H9 (cell line): Measurements from ENCODE around the gene LRIF1. TPM values are rescaled to one million over a fixed set of nuclear protein-coding genes. Genes with fewer than 3 reads are reported as not detected.

ENCODE experiments used
- DNase-seq: peaks from one replicate; pipeline ENCODE4 v3.0.0-alpha.2; 2017
- H2AFZ ChIP-seq: one replicate; pipeline ENCODE4 v1.6.1; 2013; ENCODE audit warnings: mild to moderate bottlenecking, low read length, control low read depth, moderate library complexity
- H2AK5ac ChIP-seq: 2 replicates; pipeline ENCODE4 v1.6.1; 2013; ENCODE audit warnings: low read length, control low read depth, mixed read lengths; ENCODE audit not compliant: insufficient read length
- H2BK120ac ChIP-seq: one replicate; pipeline ENCODE4 v1.6.1; 2013; ENCODE audit warnings: low read depth, mild to moderate bottlenecking, low read length, control low read depth, inconsistent platforms; ENCODE audit not compliant: poor library complexity, severe bottlenecking
- H2BK12ac ChIP-seq: 2 replicates; pipeline ENCODE4 v1.6.1; 2013; ENCODE audit warnings: low read length, control low read depth, mixed read lengths, low read depth; ENCODE audit not compliant: insufficient read length
- H2BK15ac ChIP-seq: 2 replicates; pipeline ENCODE4 v1.6.1; 2013; ENCODE audit warnings: low read depth, low read length, control low read depth
- H2BK20ac ChIP-seq: one replicate; pipeline ENCODE4 v1.6.1; 2013; ENCODE audit warnings: low read depth, mild to moderate bottlenecking, low read length, control low read depth, inconsistent platforms; ENCODE audit not compliant: poor library complexity, severe bottlenecking
- H2BK5ac ChIP-seq: 2 replicates; pipeline ENCODE4 v1.6.1; 2013; ENCODE audit warnings: low read length, control low read depth, mixed read lengths; ENCODE audit not compliant: insufficient read length
- H3K14ac ChIP-seq: 2 replicates; pipeline ENCODE4 v1.6.1; 2013; ENCODE audit warnings: low read length, control low read depth; ENCODE audit not compliant: insufficient read depth
- H3K18ac ChIP-seq: 2 replicates; pipeline ENCODE4 v1.6.1; 2013; ENCODE audit warnings: low read depth, mild to moderate bottlenecking, mixed read lengths, low read length, control low read depth; ENCODE audit not compliant: insufficient read length
- H3K23ac ChIP-seq: 2 replicates; pipeline ENCODE4 v1.6.1; 2013; ENCODE audit warnings: low read length, control low read depth, mixed read lengths, low read depth; ENCODE audit not compliant: insufficient read length
- H3K23me2 ChIP-seq: 2 replicates; pipeline ENCODE4 v1.6.1; 2013; ENCODE audit warnings: low read depth, mild to moderate bottlenecking, mixed read lengths, low read length, control low read depth; ENCODE audit not compliant: insufficient read length, poor library complexity, severe bottlenecking
- H3K27ac ChIP-seq: 2 replicates; pipeline ENCODE4 v1.5.1; 2013; ENCODE audit warnings: low read length, control low read depth, mixed read lengths, low read depth; ENCODE audit not compliant: insufficient read length
- H3K27me3 ChIP-seq: 2 replicates; pipeline ENCODE4 v1.6.1; 2013; ENCODE audit warnings: low read length, control low read depth, inconsistent platforms; ENCODE audit not compliant: insufficient read depth
- H3K4ac ChIP-seq: 2 replicates; pipeline ENCODE4 v1.6.1; 2013; ENCODE audit warnings: low read depth, mild to moderate bottlenecking, control low read depth, inconsistent platforms, low read length, moderate library complexity
- H3K4me1 ChIP-seq: 2 replicates; pipeline ENCODE4 v1.6.1; 2013; ENCODE audit warnings: low read length, control low read depth, inconsistent platforms; ENCODE audit not compliant: insufficient read depth
- H3K4me2 ChIP-seq: 2 replicates; pipeline ENCODE4 v1.6.1; 2013; ENCODE audit warnings: low read length, control low read depth, mixed read lengths; ENCODE audit not compliant: insufficient read length, insufficient read depth
- H3K56ac ChIP-seq: 2 replicates; pipeline ENCODE4 v1.6.1; 2013; ENCODE audit warnings: low read depth, mild to moderate bottlenecking, mixed read lengths, low read length, control low read depth; ENCODE audit not compliant: insufficient read length
- H3K79me1 ChIP-seq: 2 replicates; pipeline ENCODE4 v1.6.1; 2013; ENCODE audit warnings: low read depth, mild to moderate bottlenecking, moderate library complexity, low read length, control low read depth, inconsistent platforms; ENCODE audit not compliant: insufficient read depth, poor library complexity, severe bottlenecking
- H3K79me2 ChIP-seq: 2 replicates; pipeline ENCODE4 v1.6.1; 2013; ENCODE audit warnings: low read length, control low read depth, inconsistent platforms; ENCODE audit not compliant: insufficient read depth
- H3K9ac ChIP-seq: 2 replicates; pipeline ENCODE4 v1.6.1; 2013; ENCODE audit warnings: low read length, control low read depth, mixed read lengths; ENCODE audit not compliant: insufficient read length; ENCODE audit errors: extremely low read depth
- H3K9me3 ChIP-seq: one replicate; pipeline ENCODE4 v1.6.1; 2013; ENCODE audit warnings: low read depth, low read length, inconsistent platforms; ENCODE audit not compliant: control insufficient read depth
- H3T11ph ChIP-seq: one replicate; pipeline ENCODE4 v1.6.1; 2013; ENCODE audit warnings: mild to moderate bottlenecking, low read length, control low read depth, inconsistent platforms
- H4K20me1 ChIP-seq: one replicate; pipeline ENCODE4 v1.6.1; 2013; ENCODE audit not compliant: control insufficient read depth, insufficient read length, insufficient read depth
- H4K5ac ChIP-seq: 2 replicates; pipeline ENCODE4 v1.6.1; 2013; ENCODE audit warnings: low read depth, mild to moderate bottlenecking, mixed read lengths, low read length, control low read depth; ENCODE audit not compliant: insufficient read length
- H4K8ac ChIP-seq: replicated peaks from 2 replicates; pipeline ENCODE4 v1.6.1; 2013; ENCODE audit warnings: low read length, control low read depth, mixed read lengths, low read depth; ENCODE audit not compliant: insufficient read length
- H4K91ac ChIP-seq: 2 replicates; pipeline ENCODE4 v1.6.1; 2013; ENCODE audit warnings: low read depth, mild to moderate bottlenecking, moderate library complexity, mixed read lengths, low read length, control low read depth; ENCODE audit not compliant: insufficient read length
- H3K27ac Mint-ChIP-seq, 3 experiments: 2 replicates in 2 of 3; 3 replicates in 1 of 3; pipeline ENCODE4 v1.8.0; 2020 to 2021; ENCODE audit warnings: mixed read lengths in 3 of 3, mild to moderate bottlenecking in 1 of 3, moderate library complexity in 1 of 3
- H3K27me3 Mint-ChIP-seq: 2 replicates; pipeline ENCODE4 v1.8.0; 2021; ENCODE audit warnings: low read depth, mild to moderate bottlenecking, moderate library complexity, mixed read lengths
- H3K36me3 Mint-ChIP-seq, 3 experiments: 2 replicates in 2 of 3; 3 replicates in 1 of 3; pipeline ENCODE4 v1.8.0; 2020 to 2021; ENCODE audit warnings: low read depth in 3 of 3, mixed read lengths in 3 of 3; ENCODE audit not compliant: insufficient read depth in 1 of 3
- H3K4me1 Mint-ChIP-seq, 2 experiments: 2 replicates each; pipeline ENCODE4 v1.8.0; 2020; ENCODE audit warnings: mixed read lengths in 2 of 2
- H3K4me3 Mint-ChIP-seq, 2 experiments: 2 replicates in 1 of 2; 3 replicates in 1 of 2; pipeline ENCODE4 v1.8.0; 2020 to 2021; ENCODE audit warnings: mild to moderate bottlenecking in 2 of 2, mixed read lengths in 2 of 2, moderate library complexity in 1 of 2
- H3K9me3 Mint-ChIP-seq, 2 experiments: 2 replicates in 1 of 2; 3 replicates in 1 of 2; pipeline ENCODE4 v1.8.0; 2020; ENCODE audit warnings: mild to moderate bottlenecking in 2 of 2, mixed read lengths in 2 of 2, moderate library complexity in 1 of 2
- CTCF ChIP-seq: fragments of 200-600 bp; sonication (generic); conservative IDR thresholded peaks from 3 replicates; pipeline ENCODE4 v1.8.0; 2021; ENCODE audit warnings: antibody characterized with exemption, mild to moderate bottlenecking
- WGBS: extraction: QIAGEN DNeasy Blood & Tissue Kit; methylation state at CpG from one replicate; pipeline ENCODE4 v1.1.7; 2013; ENCODE audit warnings: missing lambda C conversion rate, low lambda C conversion rate, mixed read lengths; ENCODE audit not compliant: insufficient read length; ENCODE audit errors: extremely low coverage; 5-methylcytosine and 5-hydroxymethylcytosine counted together
- total RNA-seq: library from RNA; stranded (reverse); gene quantifications from 2 replicates; pipeline ENCODE4 v1.2.1, GENCODE V29; 2021

LRIF1 gene
- total RNA-seq, 1 experiment from 2014 or later: 13.6 TPM

- H3K27me3 Mint-ChIP-seq: peaks cover 3% of the 10 kb centered on the region; the same call in 1 of the 2 replicates
- peaks cover 9 to 24% of the 10 kb centered on the region in 2 experiments for H3K9me3 Mint-ChIP-seq
- Histone ChIP-seq H3T11ph (no peak overlapping the region), H4K20me1 (no peaks in the 10 kb centered on the region), H3K27ac (no peak overlapping the region), H4K91ac (no peak overlapping the region), H3K4me1 (no peaks in the 10 kb centered on the region), H3K27me3 (no peaks in the 10 kb centered on the region), H2BK15ac (no peak overlapping the region), H2BK120ac (no peak overlapping the region), H2AK5ac (no peak overlapping the region), H3K4me2 (no peak overlapping the region), H2AFZ (peak overlapping the region; percentile 93), H3K23me2 (no peaks in the 10 kb centered on the region), H3K23ac (no peak overlapping the region), H4K8ac (no peak overlapping the region), H3K79me1 (no peaks in the 10 kb centered on the region), H3K56ac (no peak overlapping the region), H3K18ac (no peak overlapping the region), H3K4ac (no peak overlapping the region), H3K9me3 (no peaks in the 10 kb centered on the region), H4K5ac (no peak overlapping the region), H2BK12ac (no peak overlapping the region), H2BK20ac (no peak overlapping the region), H2BK5ac (no peak overlapping the region), H3K79me2 (no peaks in the 10 kb centered on the region), H3K9ac (no peak overlapping the region), H3K14ac (no peak overlapping the region)
- WGBS: no CpG with 5 or more reads among the region's 2 CpGs
- TF ChIP-seq CTCF: no peak
- H3K36me3 Mint-ChIP-seq: peaks cover 0 to 2% (median 0%) of the 10 kb centered on the region in 3 experiments; a peak in 2 of 7 replicates
- H3K4me3 Mint-ChIP-seq: no peak overlapping the region
- DNase-seq: no peak
- peak overlapping the region in 1 of 3 experiments; percentile 4; a peak in 1 of 7 replicates for H3K27ac Mint-ChIP-seq
- peaks cover 6 to 7% of the 10 kb centered on the region in 2 experiments for H3K4me1 Mint-ChIP-seq
Observed at GRCh38 chr1:110916669-110917306, 46.9 kb downstream of the LRIF1 start.
